IMR-90 (cell line): ENCODE results near the gene VAT1. TPM values are rescaled to one million over a fixed set of nuclear protein-coding genes. Genes with fewer than 3 reads are reported as not detected.

Experiments used
- ATAC-seq: fragments of 200-7000 bp; cut with Tn5 transposase; 2 replicates; pipeline ENCODE4 v1.9.1; 2020; ENCODE audit warnings: low read depth, mild to moderate bottlenecking, moderate library complexity
- BruUV-seq: library from RNA; stranded (reverse); fragments of 400-500 nt; replicated peaks from 2 replicates; lab custom pipeline; 2021; lab: Mats Ljungman, UMichigan
- CTCF ChIA-PET: fragments of 300-600 bp; formaldehyde crosslinking; extraction: SDS; loops from one replicate; lab custom pipeline; 2021; ENCODE audit warnings: antibody characterized with exemption; lab: Yijun Ruan, JAX
- POLR2A ChIA-PET: fragments of 300-600 bp; sonication (Branson Sonifier 250); formaldehyde crosslinking; loops from one replicate; lab custom pipeline; 2022; ENCODE audit warnings: antibody characterized with exemption; ENCODE audit not compliant: unreplicated experiment; lab: Charles Lee
- DNase-seq: peaks from one replicate; pipeline ENCODE4 v3.0.0; 2013
- H2AFZ ChIP-seq: replicated peaks from 2 replicates; pipeline ENCODE3; 2013; ENCODE audit warnings: low read length, mild to moderate bottlenecking; ENCODE audit not compliant: poor library complexity
- H2AK5ac ChIP-seq: 2 replicates; pipeline ENCODE4 v1.6.1; 2013; ENCODE audit warnings: low read depth, low read length, inconsistent platforms
- H2AK9ac ChIP-seq: replicated peaks from 2 replicates; pipeline ENCODE3; 2013; ENCODE audit warnings: mild to moderate bottlenecking, low read depth, low read length, moderate library complexity; ENCODE audit not compliant: poor library complexity
- H2BK120ac ChIP-seq: 2 replicates; pipeline ENCODE4 v1.6.1; 2013; ENCODE audit warnings: low read depth, low read length, inconsistent platforms
- H2BK15ac ChIP-seq: 3 replicates; pipeline ENCODE4 v1.6.1; 2013; ENCODE audit warnings: low read depth, low read length, inconsistent platforms
- H2BK20ac ChIP-seq: 2 replicates; pipeline ENCODE4 v1.6.1; 2013; ENCODE audit warnings: low read depth, mild to moderate bottlenecking, inconsistent platforms, low read length, moderate library complexity
- H2BK5ac ChIP-seq: 2 replicates; pipeline ENCODE4 v1.6.1; 2013; ENCODE audit warnings: mild to moderate bottlenecking, low read depth, low read length, inconsistent platforms; ENCODE audit not compliant: poor library complexity, severe bottlenecking
- H3K14ac ChIP-seq: replicated peaks from 2 replicates; pipeline ENCODE4 v1.6.1; 2013; ENCODE audit warnings: low read depth, low read length, inconsistent platforms
- H3K18ac ChIP-seq: 2 replicates; pipeline ENCODE4 v1.6.1; 2013; ENCODE audit warnings: low read depth, low read length, control low read depth
- H3K23ac ChIP-seq: 2 replicates; pipeline ENCODE4 v1.6.1; 2013; ENCODE audit warnings: low read depth, low read length, inconsistent platforms
- H3K27ac ChIP-seq: 2 replicates; pipeline ENCODE4 v1.5.1; 2013; ENCODE audit warnings: mild to moderate bottlenecking, control low read depth, low read length; ENCODE audit not compliant: insufficient read depth
- H3K27me3 ChIP-seq: 2 replicates; pipeline ENCODE4 v1.6.1; 2013; ENCODE audit warnings: low read length; ENCODE audit not compliant: control insufficient read depth, insufficient read depth
- H3K36me3 ChIP-seq: 2 replicates; pipeline ENCODE4 v1.6.1; 2013; ENCODE audit warnings: low read length, mixed read lengths; ENCODE audit not compliant: control insufficient read depth, insufficient read depth
- H3K4ac ChIP-seq: 2 replicates; pipeline ENCODE4 v1.6.1; 2013; ENCODE audit warnings: low read depth, low read length, inconsistent platforms
- H3K4me1 ChIP-seq: 2 replicates; pipeline ENCODE4 v1.6.1; 2013; ENCODE audit warnings: low read length, mixed read lengths; ENCODE audit not compliant: control insufficient read depth, insufficient read depth
- H3K4me2 ChIP-seq: 2 replicates; pipeline ENCODE4 v1.6.1; 2013; ENCODE audit warnings: low read depth, mild to moderate bottlenecking, control low read depth, low read length, moderate library complexity
- H3K4me3 ChIP-seq: 2 replicates; pipeline ENCODE4 v1.5.1; 2013; ENCODE audit warnings: low read depth, mild to moderate bottlenecking, control low read depth, low read length, moderate library complexity; ENCODE audit not compliant: insufficient read depth
- H3K56ac ChIP-seq: 2 replicates; pipeline ENCODE4 v1.6.1; 2013; ENCODE audit warnings: low read length, inconsistent platforms; ENCODE audit not compliant: insufficient read depth; ENCODE audit errors: extremely low read depth
- H3K79me1 ChIP-seq, 2 experiments: 2 replicates each; pipeline ENCODE4 v1.6.1; 2013; ENCODE audit warnings: low read length in 2 of 2, inconsistent platforms in 1 of 2, low read depth in 1 of 2
- H3K9ac ChIP-seq: 2 replicates; pipeline ENCODE4 v1.6.1; 2013; ENCODE audit warnings: low read depth, low read length, control low read depth
- H3K9me1 ChIP-seq: 2 replicates; pipeline ENCODE4 v1.6.1; 2013; ENCODE audit warnings: low read length, inconsistent platforms; ENCODE audit not compliant: insufficient read depth
- H3K9me3 ChIP-seq: 2 replicates; pipeline ENCODE4 v1.6.1; 2013; ENCODE audit warnings: low read length; ENCODE audit not compliant: control insufficient read depth, insufficient read depth
- H4K20me1 ChIP-seq: 2 replicates; pipeline ENCODE4 v1.6.1; 2013; ENCODE audit warnings: low read length, inconsistent platforms; ENCODE audit not compliant: insufficient read depth
- H4K5ac ChIP-seq: 2 replicates; pipeline ENCODE4 v1.6.1; 2013; ENCODE audit warnings: mild to moderate bottlenecking, low read depth, low read length, control low read depth
- H4K8ac ChIP-seq, 2 experiments: 2 replicates each; pipeline ENCODE4 v1.6.1; 2013; ENCODE audit warnings: low read depth in 2 of 2, low read length in 2 of 2, control low read depth in 1 of 2, inconsistent platforms in 1 of 2
- H4K91ac ChIP-seq: 2 replicates; pipeline ENCODE4 v1.6.1; 2013; ENCODE audit warnings: low read depth, low read length, inconsistent platforms; ENCODE audit not compliant: insufficient read depth
- BHLHE40 ChIP-seq: fragments of 150-350 bp; IDR thresholded peaks from 2 replicates; pipeline ENCODE4 v1.6.1; 2016; ENCODE audit warnings: mild to moderate bottlenecking, low read depth, low read length
- CEBPB ChIP-seq: IDR thresholded peaks from 2 replicates; pipeline ENCODE4 v1.6.1; 2012; ENCODE audit warnings: low read depth, low read length, improper control_type of control experiment
- CHD1 ChIP-seq: IDR thresholded peaks from 2 replicates; pipeline ENCODE4 v1.6.1; 2012; ENCODE audit warnings: low read depth, low read length, improper control_type of control experiment
- FOS ChIP-seq: fragments of 150-350 bp; IDR thresholded peaks from 2 replicates; pipeline ENCODE4 v1.6.1; 2016; ENCODE audit warnings: low read depth, low read length
- MAFK ChIP-seq: IDR thresholded peaks from 2 replicates; pipeline ENCODE4 v1.6.1; 2012; ENCODE audit warnings: low read depth, low read length, improper control_type of control experiment
- MAZ ChIP-seq: IDR thresholded peaks from 2 replicates; pipeline ENCODE4 v1.6.1; 2012; ENCODE audit warnings: low read depth, mild to moderate bottlenecking, low read length, improper control_type of control experiment, moderate library complexity, borderline replicate concordance
- MXI1 ChIP-seq: IDR thresholded peaks from 2 replicates; pipeline ENCODE4 v1.6.1; 2012; ENCODE audit warnings: low read depth, mild to moderate bottlenecking, low read length, moderate library complexity, borderline replicate concordance
- POLR2A ChIP-seq: IDR thresholded peaks from 2 replicates; pipeline ENCODE4 v1.6.1; 2012; ENCODE audit warnings: mild to moderate bottlenecking, low read depth, low read length
- RAD21 ChIP-seq: IDR thresholded peaks from 2 replicates; pipeline ENCODE4 v1.6.1; 2012; ENCODE audit warnings: low read length, improper control_type of control experiment
- SMC3 ChIP-seq: fragments of 150-350 bp; IDR thresholded peaks from 2 replicates; pipeline ENCODE4 v1.6.1; 2016; ENCODE audit warnings: low read depth, mild to moderate bottlenecking, antibody characterized with exemption, low read length, moderate library complexity
- USF2 ChIP-seq: fragments of 150-350 bp; IDR thresholded peaks from 2 replicates; pipeline ENCODE4 v1.6.1; 2017; ENCODE audit warnings: mild to moderate bottlenecking, antibody characterized with exemption, low read length, low read depth
- dilution Hi-C: fragments of 300-500 bp; cut with HindIII; formaldehyde crosslinking; loops from one replicate; pipeline ENCODE4 v1.14.3; 2018; ENCODE audit warnings: low sequenced_read_pairs; ENCODE audit not compliant: unreplicated experiment
- in situ Hi-C: fragments of 300-500 bp; cut with MboI; formaldehyde crosslinking; loops from 3 replicates; pipeline ENCODE4 v1.14.3; 2019; ENCODE audit warnings: low sequenced_read_pairs, inconsistent platforms, mixed read lengths
- intact Hi-C: fragments of 100-400 bp; cut with micrococcal nuclease; formaldehyde crosslinking; loops from 2 replicates; pipeline ENCODE4 v1.10.0; 2022
- polyA plus RNA-seq, 3 experiments: library from polyadenylated mRNA; depleted of rRNA; stranded (reverse); fragments of >200 nt; gene quantifications; 2 replicates each; pipeline ENCODE4 v1.2.3, GENCODE V29; 2012; ENCODE audit warnings: low replicate concordance in 1 of 3
- total RNA-seq: library from RNA; depleted of rRNA; stranded (reverse); fragments of >200 nt; gene quantifications from 2 replicates; pipeline ENCODE4 v1.2.3, GENCODE V29; 2012
- TF ChIP-seq, protein P1 (sequence below): conservative IDR thresholded peaks from 2 replicates; pipeline ENCODE4 v1.5.1; 2012; ENCODE audit warnings: mild to moderate bottlenecking, low read depth, low read length, improper control_type of control experiment

Gene VAT1
- total and polyA plus RNA-seq, 2 of the 4 experiments (the other 2 are of a cell fraction) = 97.3 to 101 TPM

DNA sequence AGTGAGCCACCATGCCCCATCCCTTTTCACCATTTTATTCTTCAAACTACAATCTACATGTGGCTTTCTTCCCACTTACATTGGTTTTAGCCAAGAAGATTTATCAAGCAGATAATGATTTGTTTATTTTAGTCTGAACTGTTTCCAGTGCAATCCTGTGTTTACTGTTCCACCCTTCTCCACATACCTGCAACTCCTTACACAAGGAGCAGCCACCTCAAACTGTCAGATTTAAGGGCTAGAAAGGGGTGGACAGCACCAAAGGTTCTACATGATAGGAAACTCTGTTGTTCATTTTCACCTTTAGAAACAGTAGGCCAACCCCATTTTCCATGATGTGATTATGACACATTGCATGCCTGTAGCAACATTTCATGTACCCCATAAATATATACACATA, 39.9 kb downstream of the VAT1 start:
- Histone ChIP-seq H4K8ac (no peak overlapping the region), H2BK20ac (no peak overlapping the region), H3K4me2 (no peak overlapping the region), H3K18ac (no peak overlapping the region), H2BK120ac (no peak overlapping the region), H2AK9ac (no peak overlapping the region), H3K56ac (no peak overlapping the region), H2AFZ (no peak overlapping the region), H3K4me1 (peaks cover 6% of the 10 kb centered on the region), H4K91ac (no peak overlapping the region), H2AK5ac (no peak overlapping the region), H2BK15ac (no peak overlapping the region), H3K4me3 (no peak overlapping the region), H4K20me1 (peaks cover 10% of the 10 kb centered on the region; the same call in 1 of the 2 replicates), H3K9ac (no peak overlapping the region), H2BK5ac (no peak overlapping the region), H3K4ac (no peak overlapping the region), H3K79me1 (peaks cover 0 to 65% of the 10 kb centered on the region in 2 experiments), H3K23ac (no peak overlapping the region), H3K14ac (no peak overlapping the region), H3K36me3 (peaks cover 11% of the 10 kb centered on the region), H3K27ac (no peak overlapping the region), H3K27me3 (no peaks in the 10 kb centered on the region), H4K5ac (no peak overlapping the region), H3K9me3 (no peaks in the 10 kb centered on the region), H3K9me1 (peaks cover 18% of the 10 kb centered on the region)
- DNase-seq (no peak), ATAC-seq (no peak)
- ChIA-PET CTCF (no interaction called here), POLR2A (no interaction called here)
- intact Hi-C loops (no loop called here), in situ Hi-C loops (loop anchor here (25.0 kb wide), 1 partner anchor 380 kb away; no protein-coding TSS in a partner anchor), dilution Hi-C loops (no loop called here)
- no peak for TF ChIP-seq MAZ
- TF ChIP-seq SMC3 = no peak
- TF ChIP-seq MXI1 = no peak
- no peak for TF ChIP-seq CEBPB
- no peak for TF ChIP-seq MAFK
- no peak for TF ChIP-seq POLR2A
- no peak for TF ChIP-seq USF2
- TF ChIP-seq CHD1 = no peak
- TF ChIP-seq, protein P1, sequence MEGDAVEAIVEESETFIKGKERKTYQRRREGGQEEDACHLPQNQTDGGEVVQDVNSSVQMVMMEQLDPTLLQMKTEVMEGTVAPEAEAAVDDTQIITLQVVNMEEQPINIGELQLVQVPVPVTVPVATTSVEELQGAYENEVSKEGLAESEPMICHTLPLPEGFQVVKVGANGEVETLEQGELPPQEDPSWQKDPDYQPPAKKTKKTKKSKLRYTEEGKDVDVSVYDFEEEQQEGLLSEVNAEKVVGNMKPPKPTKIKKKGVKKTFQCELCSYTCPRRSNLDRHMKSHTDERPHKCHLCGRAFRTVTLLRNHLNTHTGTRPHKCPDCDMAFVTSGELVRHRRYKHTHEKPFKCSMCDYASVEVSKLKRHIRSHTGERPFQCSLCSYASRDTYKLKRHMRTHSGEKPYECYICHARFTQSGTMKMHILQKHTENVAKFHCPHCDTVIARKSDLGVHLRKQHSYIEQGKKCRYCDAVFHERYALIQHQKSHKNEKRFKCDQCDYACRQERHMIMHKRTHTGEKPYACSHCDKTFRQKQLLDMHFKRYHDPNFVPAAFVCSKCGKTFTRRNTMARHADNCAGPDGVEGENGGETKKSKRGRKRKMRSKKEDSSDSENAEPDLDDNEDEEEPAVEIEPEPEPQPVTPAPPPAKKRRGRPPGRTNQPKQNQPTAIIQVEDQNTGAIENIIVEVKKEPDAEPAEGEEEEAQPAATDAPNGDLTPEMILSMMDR = no peak
- TF ChIP-seq FOS = no peak
- no peak for TF ChIP-seq RAD21
- TF ChIP-seq BHLHE40 = no peak
- BruUV-seq = no TSS peak
